Epithelial cell of esophagus (primary cell): Measurements from ENCODE around the gene CREBBP.

ENCODE experiments used
- DNase-seq: peaks from one replicate; pipeline ENCODE4 v3.0.0; 2010; ENCODE audit warnings: low read depth
- H3K4me3 ChIP-seq: 2 replicates; pipeline ENCODE4 v1.5.1; 2011; ENCODE audit warnings: mild to moderate bottlenecking, low read length, control low read depth
- TF ChIP-seq, protein P1 (sequence below): IDR thresholded peaks from 2 replicates; pipeline ENCODE4 v1.5.1; 2011; ENCODE audit warnings: low read depth, mild to moderate bottlenecking, low read length, control low read depth, inconsistent platforms; ENCODE audit not compliant: insufficient read depth; ENCODE audit errors: missing control alignments

CREBBP gene

DNA sequence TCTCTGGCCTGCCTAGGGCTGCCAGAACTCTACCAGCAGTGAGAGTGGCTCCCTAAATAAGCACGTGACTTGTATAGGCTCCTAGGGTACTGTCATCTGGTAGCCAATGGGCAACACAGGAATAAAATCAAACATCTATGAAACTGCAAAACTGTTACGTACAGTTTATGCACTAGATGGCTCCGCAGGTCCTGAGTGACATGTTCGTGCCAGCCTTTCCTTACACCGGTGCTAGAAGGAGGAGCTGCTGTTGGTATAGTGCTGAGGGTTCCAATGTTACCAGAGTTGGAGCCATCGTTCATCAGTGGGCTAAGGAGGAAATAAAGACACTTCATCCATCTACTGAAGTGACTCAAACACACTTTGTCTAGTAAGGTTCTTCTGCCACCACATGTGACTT lies 99.9 kb downstream of the CREBBP start:
- H3K4me3 ChIP-seq = no peak overlapping the region
- peak; percentile 12 for DNase-seq
- TF ChIP-seq, protein P1, sequence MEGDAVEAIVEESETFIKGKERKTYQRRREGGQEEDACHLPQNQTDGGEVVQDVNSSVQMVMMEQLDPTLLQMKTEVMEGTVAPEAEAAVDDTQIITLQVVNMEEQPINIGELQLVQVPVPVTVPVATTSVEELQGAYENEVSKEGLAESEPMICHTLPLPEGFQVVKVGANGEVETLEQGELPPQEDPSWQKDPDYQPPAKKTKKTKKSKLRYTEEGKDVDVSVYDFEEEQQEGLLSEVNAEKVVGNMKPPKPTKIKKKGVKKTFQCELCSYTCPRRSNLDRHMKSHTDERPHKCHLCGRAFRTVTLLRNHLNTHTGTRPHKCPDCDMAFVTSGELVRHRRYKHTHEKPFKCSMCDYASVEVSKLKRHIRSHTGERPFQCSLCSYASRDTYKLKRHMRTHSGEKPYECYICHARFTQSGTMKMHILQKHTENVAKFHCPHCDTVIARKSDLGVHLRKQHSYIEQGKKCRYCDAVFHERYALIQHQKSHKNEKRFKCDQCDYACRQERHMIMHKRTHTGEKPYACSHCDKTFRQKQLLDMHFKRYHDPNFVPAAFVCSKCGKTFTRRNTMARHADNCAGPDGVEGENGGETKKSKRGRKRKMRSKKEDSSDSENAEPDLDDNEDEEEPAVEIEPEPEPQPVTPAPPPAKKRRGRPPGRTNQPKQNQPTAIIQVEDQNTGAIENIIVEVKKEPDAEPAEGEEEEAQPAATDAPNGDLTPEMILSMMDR = no peak

DNA sequence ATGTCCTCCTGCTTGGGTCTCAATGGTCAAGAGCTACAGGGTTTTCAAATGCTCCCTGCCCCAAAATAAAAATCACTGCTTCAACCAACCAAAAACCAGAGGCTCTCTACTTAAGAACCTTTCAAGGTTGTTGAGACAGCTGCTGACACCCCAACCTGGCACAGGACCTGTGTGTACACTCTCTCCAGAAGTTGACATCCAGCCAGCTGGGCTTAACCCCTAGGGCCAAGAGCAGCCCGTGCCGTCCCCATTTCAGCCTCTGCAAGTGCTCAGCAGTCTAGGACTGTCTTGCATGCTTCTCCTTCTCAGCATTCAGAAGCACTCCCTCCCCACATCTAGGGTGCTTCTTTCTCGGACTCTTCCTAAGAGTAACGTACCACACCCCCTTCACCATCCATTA lies 104.2 kb downstream of the CREBBP start:
- TF ChIP-seq, protein P1 = no peak
- no peak overlapping the region for H3K4me3 ChIP-seq
- no peak for DNase-seq

DNA sequence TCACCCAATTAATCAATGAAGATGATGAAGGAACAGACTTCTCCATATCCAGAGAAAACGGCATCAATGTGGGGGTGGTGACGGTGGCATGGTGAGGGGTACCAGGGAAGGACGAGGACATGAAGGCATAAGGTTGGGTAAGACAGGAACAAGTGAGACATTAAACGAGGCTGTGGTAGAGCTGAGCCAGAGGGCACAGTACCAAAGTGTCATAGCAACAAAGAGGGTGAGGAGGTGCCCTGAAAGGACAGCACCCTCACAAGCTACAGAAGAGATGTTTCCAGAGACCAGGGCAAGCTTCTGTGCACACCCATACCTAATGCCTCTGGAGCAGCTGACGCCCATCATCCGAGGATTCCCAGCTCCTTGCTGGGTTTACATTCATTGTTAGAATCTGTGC lies 105.7 kb downstream of the CREBBP start:
- no peak for DNase-seq
- TF ChIP-seq, protein P1 = no peak
- H3K4me3 ChIP-seq = no peak overlapping the region

DNA sequence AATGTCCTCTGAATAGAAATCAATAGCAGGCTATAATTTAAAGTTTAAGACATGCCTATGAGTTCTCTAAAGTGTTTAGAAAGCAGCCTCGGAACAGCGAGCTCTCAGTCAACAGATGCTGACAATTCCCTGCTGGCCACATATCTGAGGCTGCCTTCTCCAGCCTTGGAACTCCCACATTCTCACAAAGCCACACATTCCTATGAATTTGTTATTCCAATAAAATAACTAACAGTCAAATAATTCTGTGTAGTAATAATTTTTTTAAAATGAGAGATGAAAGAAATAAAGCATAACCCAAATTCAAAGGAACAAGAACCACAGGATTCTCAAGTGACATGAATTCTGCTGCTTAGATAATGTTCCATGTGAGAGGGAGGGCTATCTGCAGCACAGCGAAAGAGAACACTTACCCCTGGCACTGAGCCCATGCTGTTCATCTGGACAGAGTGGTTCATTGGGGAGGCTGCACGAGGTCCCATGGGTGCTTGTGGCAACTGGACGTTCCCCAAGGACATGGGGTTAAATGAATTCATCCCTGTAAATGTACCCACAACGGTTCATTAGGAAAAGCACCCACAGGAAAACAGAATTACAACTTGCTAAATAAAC lies 106.3 kb downstream of the CREBBP start:
- no peak overlapping the region for H3K4me3 ChIP-seq
- no peak for DNase-seq
- TF ChIP-seq, protein P1 = no peak

DNA sequence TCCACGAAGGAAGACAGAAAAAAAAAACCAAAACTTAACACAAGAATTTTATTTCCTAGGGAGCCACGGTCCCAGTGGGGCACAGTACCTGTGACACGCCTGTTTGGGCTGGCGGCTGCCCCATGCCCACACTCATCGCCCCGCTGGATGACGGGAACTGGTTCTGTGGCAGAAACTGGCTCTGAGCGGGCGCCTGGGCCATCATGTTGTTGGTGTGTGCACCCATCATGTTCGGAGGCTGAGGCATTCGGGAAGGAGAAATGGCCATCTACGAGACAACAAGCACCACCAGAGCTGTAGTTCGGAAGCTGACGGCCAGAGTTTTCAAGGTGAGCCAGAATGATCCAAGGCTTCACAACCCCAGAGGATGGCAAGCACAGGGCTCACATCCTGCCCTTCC lies 106.8 kb downstream of the CREBBP start:
- DNase-seq = no peak
- TF ChIP-seq, protein P1 = no peak
- H3K4me3 ChIP-seq = no peak overlapping the region

DNA sequence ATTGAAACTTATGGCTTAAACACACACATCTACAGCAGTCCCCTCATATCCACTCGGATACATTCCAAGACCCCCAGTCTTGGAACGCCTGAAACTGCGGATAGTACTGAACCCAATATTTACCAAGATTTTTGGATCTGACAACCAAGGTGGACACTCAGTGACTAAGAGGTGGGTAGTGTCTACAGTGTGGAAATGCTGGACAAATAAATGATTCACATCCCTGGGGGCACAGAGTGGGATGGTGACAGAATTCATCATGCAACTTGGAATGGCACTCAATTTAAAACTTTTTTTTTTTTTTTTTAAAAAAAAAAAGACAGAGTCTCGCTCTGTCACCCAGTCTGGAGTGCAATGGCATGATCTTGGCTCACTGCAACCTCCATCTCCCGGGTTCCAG lies 109.0 kb downstream of the CREBBP start:
- TF ChIP-seq, protein P1 = no peak
- no peak overlapping the region for H3K4me3 ChIP-seq
- DNase-seq = peak; percentile 82

DNA sequence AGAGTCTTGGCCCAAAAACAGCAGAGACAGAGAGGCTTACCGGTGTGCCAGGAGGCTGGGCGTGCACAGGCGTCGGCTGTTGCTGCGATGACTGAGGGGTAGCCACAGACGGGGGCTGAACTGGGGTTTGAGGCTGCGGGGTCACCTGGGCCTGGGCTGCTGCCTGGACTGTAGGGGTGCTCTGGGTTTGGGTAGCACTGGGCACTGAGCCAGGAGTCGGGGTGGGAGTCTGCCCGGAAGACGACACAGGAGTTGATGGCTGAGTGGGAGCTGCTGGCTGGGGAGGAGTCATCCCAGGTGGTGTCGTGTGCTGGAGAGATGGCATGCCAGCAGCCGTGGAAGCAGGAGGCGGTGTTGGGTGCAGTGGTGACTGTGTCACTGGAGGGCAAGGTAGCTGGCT lies 110.0 kb downstream of the CREBBP start:
- TF ChIP-seq, protein P1 = no peak
- H3K4me3 ChIP-seq = no peak overlapping the region

More for the DNA sequence above, 110.0 kb downstream of the CREBBP start:
- DNase-seq = no peak
